ENCODE data around the gene PYGB.

PYGB gene

GRCh38 chr20:25282796-25283195, 34.9 kb downstream of the PYGB start:
- no peak for DNase-seq

- DNase-seq: no peak
Observed at GRCh38 chr20:25283221-25283951, 35.5 kb downstream of the PYGB start.

GRCh38 chr20:25284131-25284601, 36.3 kb downstream of the PYGB start:
- no peak for DNase-seq

GRCh38 chr20:25285091-25285647, 37.3 kb downstream of the PYGB start:
- no peak for DNase-seq

GRCh38 chr20:25285856-25286798, 38.2 kb downstream of the PYGB start:
- no peak for DNase-seq

- no peak for DNase-seq
Observed at GRCh38 chr20:25286917-25287316, 39.0 kb downstream of the PYGB start.

- no peak for DNase-seq
Observed at GRCh38 chr20:25287631-25288290, 39.9 kb downstream of the PYGB start.

GRCh38 chr20:25288291-25289181, 40.7 kb downstream of the PYGB start:
- no peak for DNase-seq

- DNase-seq: no peak
Observed at GRCh38 chr20:25289886-25290597, 42.2 kb downstream of the PYGB start.

GRCh38 chr20:25290646-25291431, 43.0 kb downstream of the PYGB start:
- DNase-seq: no peak

GRCh38 chr20:25291432-25292133, 43.7 kb downstream of the PYGB start:
- DNase-seq: no peak

- DNase-seq: no peak
Observed at GRCh38 chr20:25292176-25292891, 44.4 kb downstream of the PYGB start.

- no peak for DNase-seq
Observed at GRCh38 chr20:25293507-25293906, 45.6 kb downstream of the PYGB start.

- DNase-seq: no peak
Observed at GRCh38 chr20:25293910-25294458, 46.1 kb downstream of the PYGB start.

GRCh38 chr20:25294459-25295385, 46.8 kb downstream of the PYGB start:
- peak; percentile 48 for DNase-seq

GRCh38 chr20:25295386-25296093, 47.7 kb downstream of the PYGB start:
- no peak for DNase-seq

Measured in right kidney (tissue), 1 donor.